ENCODE data around the gene BRMS1L.
A peak's percentile ranks its signal among the peaks of the same experiment; 100 is the strongest.
"Not testable (repeated sequence)": the region's sequence is repeated elsewhere in the genome, so short reads cannot be mapped to it uniquely, and the experiment has no call there.

Gene BRMS1L, protein sequence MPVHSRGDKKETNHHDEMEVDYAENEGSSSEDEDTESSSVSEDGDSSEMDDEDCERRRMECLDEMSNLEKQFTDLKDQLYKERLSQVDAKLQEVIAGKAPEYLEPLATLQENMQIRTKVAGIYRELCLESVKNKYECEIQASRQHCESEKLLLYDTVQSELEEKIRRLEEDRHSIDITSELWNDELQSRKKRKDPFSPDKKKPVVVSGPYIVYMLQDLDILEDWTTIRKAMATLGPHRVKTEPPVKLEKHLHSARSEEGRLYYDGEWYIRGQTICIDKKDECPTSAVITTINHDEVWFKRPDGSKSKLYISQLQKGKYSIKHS

DNA sequence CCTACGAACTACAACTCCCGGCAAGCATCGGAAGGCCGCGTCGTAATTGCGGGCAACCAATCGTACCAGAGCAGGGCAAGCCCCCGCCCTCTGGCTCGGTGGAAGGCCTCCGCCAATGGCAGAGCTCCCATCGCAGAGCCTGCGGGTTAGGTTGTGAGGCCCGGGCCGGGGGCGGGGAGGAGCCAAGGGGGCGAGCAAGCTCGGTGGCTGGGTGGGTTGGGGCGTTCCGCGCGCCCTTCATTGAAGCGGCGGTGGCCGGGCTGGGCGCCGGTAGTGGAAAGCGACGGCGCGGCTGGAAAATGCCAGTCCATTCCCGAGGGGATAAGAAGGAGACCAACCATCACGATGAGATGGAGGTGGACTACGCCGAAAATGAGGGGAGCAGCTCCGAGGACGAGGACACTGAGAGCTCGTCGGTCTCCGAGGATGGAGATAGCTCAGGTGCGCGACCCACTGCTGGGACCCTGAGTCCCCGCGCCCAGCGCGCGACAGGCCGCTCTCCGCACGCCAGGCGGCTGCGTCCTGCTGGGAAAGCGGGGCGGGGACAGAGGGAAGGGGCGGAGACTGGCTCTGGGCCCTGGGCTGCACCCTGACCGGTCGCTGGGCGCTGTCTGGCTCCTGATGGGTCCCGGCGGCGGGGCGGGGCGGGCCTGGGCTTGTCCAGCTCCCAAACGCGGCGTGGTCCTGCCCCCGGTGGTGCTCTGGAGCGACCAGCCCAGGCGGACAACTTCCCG lies at the start of gene BRMS1L:
Gene BRMS1L, plus strand, starts transcription at position 121 of the 734 bp plus-strand sequence. Its CDS starts 179 bp downstream, at position 300.
- peak; percentile 90 for DNase-seq (ENCODE audit: low read depth)

DNA sequence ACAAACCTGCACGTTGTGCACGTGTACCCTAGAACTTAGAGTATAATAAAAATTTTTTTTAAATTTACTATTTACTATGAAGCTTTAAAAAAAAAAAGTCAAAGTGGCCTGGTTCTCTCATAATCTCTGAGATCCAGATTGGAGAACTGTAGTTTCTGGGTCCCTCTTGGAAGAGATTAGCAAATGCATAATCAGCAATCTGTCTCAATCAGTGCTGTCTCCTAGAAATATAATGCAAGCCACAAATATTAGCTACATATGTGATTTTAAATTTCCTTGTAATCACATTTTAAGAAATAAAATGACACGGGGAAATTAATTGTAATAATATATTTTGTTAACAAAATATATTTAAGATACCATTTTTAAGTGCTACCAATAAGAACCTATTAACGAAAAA lies 49.3 kb upstream of the BRMS1L start:
- no peak for DNase-seq (ENCODE audit: low read depth)

DNA sequence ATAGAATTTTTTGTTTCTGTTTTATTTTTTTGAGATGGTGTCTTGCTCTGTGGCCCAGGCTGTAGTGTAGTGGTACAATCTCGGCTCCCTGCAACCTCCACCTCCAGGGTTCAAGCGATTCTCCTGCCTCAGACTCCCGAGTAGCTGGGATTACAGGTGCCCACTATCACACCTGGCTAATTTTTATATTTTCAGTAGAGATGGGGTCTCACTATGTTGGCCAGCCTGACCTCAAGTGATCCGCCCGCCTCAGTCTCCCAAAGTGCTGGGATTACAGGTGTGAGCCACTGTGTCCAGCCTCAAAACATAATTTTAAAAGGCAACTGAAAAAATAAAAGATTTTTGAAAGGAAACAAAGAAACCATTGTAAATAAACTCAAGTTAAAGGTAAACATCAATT lies 48.6 kb upstream of the BRMS1L start:
- not testable (repeated sequence) for DNase-seq (ENCODE audit: low read depth)

DNA sequence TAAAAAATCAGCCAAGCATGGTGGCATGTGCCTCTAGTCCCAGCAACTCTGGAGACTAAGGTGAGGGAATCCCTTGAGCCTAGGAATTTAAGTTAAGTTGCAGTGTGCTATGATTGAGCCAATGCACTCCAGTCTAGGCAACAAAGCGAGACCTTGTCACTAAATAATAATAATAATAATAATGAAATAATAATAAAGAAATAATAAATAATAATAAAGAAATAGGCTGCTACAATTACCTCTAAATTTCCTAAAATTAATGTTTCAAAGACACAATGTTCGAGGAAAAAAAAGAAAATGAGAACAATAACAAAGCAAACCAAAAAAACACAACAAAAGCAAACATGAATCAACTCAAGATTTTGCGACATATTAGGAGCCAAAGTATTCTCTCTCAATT lies 46.8 kb upstream of the BRMS1L start:
- DNase-seq (ENCODE audit: low read depth) = no peak

DNA sequence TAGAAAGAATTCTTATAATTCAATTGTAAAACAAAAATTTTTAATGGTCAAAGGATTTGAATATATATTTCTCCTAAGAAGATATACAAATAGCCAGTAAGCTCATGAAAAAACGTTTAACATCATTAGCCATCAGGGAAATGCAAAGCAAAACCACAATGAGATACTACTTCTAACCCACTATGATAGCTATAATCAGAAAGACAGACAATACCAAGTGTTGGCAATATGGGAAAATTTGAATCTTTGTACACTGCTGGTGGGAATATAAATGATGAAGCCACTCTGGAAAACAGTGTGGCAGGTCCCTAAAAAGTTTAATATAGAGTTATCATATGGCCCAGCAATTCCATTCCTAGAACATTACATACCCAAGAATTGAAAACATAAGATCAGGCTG lies 42.4 kb upstream of the BRMS1L start:
- DNase-seq (ENCODE audit: low read depth) = no peak

DNA sequence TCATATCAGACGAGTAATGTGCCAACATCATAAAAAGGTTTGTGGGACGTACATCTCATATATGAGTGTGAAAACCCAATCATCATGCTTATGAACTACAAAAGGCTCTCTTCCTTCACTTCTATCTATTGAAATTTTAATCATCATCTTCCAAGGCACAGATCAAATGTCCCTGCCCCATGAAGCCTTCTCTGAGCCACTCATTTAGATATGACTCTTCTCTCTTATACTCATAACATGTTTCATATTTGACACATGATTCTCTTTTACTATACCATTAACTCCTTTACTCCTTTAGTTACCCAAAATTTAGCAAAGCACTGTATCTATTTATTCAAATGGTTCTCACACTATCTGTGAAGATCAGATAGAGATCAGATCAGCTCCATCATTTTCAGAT lies 39.3 kb upstream of the BRMS1L start:
- no peak for DNase-seq (ENCODE audit: low read depth)

DNA sequence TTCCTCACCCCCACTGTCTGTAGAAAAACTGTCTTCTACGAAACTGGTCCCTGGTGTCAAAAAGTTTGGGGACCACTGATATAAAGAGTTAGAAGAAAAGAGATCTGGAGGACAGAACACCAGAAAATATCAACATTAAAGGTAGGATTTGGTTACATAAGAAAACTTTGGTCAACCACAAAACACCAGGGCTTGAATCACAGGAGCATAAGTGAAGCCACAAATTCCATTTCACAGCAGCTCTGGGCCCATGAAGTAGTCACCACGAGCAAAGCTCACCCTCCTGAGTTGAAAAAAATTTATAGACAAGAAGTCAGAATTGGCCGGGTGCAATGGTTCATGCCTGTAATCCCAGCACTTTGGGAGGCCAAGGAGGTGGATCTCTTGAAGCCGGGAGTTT lies 36.5 kb upstream of the BRMS1L start:
- DNase-seq (ENCODE audit: low read depth) = no peak

DNA sequence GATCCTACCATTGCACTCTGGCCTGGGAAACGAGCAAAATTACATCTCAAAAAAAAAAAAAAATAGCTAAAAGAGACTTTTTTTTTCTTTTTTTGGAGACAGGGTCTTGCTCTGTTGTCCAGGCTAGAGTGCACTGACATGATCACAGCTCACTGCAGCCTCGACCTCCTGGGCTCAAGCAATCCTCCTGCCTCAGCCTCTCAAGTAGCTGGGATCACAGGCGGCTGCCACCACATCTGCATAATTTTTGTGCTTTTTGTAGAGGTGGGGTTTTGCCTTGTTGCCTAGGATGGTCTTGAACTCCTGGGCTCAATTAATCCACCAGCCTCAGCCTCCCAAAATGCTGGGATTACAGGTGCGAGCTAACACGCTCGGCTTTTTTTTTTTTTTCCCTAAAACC lies 28.3 kb upstream of the BRMS1L start:
- no peak for DNase-seq (ENCODE audit: low read depth)

DNA sequence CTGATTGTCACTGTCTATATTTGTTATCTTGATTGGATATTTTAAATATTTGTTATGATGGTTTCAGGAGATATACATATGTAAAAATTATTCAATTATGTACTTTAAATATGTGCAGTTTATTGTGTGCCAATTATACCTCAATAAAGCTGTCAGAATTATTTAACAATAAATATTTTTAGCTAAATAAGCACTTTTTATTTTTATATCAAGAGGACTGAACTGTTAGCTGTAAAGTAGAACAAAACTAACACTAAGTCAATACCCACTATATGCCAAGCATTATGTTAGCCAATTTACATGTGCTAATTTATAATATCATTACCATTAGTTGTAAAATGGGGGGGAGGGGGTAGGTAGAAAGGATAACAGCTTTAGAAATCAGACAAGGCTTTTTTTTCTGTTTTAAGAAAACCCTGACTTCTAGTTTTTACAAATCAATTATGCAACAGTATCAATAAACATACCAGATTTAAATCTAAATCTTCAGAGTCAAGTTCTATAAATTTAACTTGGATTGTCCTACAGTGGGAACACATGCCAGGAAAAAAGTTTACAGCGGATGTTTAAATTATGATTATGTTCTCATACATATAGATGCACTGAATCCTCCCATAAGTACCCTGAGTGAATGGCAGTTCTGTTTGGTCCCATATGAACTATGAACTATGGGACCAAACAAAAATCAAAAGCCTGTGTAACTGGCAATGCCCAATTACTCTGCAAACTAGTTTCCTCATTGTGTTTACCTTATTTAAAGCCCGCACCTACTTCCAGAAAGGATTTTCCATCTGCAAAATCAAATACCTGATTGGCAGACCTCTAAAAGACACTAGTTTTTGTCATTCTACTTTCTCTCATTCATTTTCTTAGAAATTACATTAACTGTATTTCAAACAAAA lies 19.9 kb upstream of the BRMS1L start:
- no peak for DNase-seq (ENCODE audit: low read depth)

DNA sequence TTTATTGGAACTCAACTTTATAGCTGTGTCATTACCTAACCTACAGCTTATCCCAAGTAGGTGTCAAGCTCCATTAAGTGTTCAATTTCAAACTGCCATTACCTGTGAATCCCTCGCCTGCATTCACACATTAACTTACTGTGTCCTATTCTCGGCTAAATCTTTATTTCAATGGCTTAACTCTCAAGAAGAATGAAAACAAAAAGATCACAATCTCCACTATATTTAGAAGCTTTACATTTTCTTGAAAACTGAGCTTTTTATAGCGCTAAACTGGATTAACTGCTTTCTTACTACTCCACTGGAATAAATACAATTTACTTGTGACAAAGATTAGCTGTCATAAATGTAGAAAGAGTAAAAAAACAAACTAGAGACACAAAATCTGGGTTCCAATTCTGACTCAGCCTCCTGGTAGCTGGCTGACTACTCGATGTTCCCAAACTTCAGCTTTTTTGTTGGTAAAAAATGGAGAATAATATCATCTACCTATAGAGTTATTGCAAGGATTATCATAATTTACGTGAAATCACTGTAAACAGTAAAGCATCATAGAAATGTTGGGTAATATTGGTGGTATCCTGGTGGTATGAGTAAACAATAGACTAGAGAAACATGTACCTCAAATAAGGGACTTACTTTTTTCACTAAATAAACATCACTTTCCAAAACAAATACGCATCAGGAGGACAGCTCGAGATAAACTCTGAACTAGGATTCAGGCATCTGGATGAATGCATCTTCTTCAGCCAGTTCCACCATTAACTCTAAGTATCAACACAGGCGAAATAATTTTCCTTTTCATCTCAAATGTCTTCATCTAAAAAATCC lies 18.8 kb upstream of the BRMS1L start:
- DNase-seq (ENCODE audit: low read depth) = no peak

DNA sequence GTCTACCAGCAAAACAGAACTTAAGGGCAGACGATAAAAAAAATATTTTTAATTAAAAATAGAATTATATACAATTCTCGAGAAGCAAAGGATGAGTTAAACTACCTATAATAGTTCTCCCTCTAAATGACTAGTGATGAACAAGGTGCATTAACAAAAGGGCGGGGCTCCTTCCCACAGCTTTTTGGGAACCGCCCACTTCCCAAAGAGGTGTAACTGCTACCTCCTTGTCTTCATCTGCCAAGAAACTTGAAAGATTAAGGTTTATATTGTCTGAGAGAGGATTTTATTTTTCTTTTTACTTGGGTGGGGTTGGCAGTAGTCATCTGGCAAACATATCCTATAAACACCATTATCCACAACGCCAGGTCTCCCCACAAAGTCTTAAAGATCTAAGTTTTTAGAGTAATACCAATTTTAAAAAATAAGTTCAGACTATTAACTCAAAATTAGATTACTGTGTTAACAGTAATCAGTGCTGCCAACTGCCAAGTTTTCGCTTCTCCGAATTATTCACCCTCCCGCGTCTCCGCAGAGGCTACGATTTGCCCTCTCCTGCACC lies 18.0 kb upstream of the BRMS1L start:
- no peak for DNase-seq (ENCODE audit: low read depth)

DNA sequence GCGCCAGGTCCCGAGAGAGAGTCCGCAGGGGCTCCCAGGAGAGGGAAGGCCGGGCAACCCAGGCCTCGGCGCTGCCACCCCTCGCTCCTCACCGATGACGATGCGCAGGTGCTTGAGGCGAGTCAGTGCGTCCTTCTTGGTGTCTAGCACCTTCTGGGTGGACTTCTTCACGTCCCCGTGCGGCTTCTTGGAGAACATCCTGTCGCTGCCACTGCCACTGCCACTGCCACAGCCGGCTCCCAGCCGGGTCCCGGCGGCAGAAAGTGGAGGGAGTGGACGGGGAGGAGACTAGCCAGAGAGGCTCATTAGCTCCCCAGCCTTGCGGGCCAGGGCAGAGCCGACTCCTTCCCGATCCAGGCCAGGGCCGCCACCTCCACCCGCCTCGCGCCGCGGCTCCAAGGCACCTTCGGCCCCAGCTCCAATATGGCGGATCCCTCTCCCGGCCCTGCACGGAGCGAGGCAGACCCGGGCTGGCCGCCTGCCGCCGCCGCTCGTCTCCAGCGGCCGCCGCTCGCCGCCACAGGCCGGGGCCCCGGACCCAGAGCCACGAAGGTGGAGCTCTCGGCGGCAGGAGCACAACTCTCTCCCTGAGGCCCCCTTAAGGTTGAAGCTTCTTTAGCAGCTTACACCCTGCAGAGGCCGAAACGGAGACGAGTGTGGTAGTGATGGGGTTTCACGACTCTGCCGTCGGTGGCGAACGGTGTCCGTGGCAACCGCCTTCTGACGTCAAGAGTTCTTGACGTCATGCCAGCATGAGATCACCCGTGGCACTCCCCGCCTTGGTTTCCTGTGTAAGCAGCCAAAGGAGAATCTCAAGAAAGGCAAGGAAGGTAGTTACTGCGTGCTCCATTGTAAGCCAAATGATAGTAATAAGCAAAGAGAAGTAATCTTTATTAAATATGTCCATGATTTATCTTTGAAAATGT lies 17.2 kb upstream of the BRMS1L start, which contains the start of gene RALGAPA1:
Gene RALGAPA1, minus strand, starts transcription at position 658 of the 926 bp plus-strand sequence. Its CDS starts 460 bp downstream, at position 198.
- DNase-seq (ENCODE audit: low read depth) = peak; percentile 86

DNA sequence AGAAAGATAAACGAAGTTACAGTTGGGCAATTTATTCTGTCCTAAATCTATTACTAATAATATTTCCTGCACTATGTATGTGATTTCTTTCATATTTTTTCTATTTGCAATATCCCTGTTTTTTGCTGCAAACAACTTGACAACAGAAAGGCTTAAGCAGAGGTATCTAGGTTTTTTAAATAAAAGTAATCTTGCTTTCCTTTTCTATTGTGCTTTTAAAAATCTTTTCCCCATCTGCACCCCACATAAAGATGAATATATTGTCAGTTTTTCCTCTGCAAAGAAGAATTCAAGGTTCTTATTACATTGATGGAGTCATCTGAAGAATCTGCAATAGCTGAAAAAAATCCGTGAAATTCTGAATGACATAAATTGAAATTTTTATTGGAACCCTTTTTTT lies 16.5 kb upstream of the BRMS1L start:
- no peak for DNase-seq (ENCODE audit: low read depth)

DNA sequence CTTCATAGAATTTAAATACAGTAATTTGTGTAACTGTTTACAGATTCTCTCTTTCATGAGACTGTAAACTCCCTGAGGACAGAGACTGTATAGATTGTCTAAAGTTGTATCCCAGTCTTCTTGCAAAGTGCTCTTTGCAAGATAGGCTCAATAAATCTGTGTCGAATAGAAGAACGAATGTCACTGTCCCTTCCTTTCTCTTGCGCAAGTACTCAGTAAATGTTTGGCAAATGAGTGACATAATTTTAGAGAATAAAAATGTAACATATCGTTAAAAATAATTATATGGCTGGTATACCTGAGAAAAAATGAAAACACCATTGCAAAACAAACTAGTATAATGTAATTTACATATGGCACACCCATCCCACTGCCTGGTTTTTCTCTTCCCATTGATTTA lies 15.2 kb upstream of the BRMS1L start:
- DNase-seq (ENCODE audit: low read depth) = no peak

DNA sequence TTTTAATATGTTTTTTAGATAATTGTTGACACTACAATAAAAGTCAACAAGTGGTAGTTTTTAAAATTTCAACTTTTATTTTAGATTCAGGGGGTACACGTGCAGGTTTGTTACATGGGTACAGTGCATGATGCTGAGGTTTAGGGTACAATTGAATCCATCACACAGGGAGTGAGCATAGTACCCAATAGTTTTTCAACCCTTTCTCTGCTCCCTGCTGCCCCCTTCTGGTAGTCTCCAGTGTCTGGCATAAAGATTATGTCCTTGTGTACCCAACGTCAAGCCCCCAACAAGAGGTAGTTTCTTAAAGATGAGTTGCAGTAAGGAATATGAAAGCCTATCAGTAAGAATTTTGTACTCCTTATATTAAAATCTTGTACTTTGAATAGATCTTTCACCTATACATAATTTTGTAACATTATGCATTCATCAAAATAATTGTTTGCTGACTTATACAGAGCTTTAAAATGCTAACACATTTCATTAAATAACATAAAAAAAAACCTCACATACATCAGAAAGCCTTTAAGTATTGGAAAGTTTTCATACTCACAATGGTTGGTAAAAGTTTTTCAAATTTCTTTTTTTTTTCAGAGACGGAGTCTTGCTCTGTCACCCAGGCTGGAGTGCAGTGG lies 11.7 kb upstream of the BRMS1L start:
- no peak for DNase-seq (ENCODE audit: low read depth)

DNA sequence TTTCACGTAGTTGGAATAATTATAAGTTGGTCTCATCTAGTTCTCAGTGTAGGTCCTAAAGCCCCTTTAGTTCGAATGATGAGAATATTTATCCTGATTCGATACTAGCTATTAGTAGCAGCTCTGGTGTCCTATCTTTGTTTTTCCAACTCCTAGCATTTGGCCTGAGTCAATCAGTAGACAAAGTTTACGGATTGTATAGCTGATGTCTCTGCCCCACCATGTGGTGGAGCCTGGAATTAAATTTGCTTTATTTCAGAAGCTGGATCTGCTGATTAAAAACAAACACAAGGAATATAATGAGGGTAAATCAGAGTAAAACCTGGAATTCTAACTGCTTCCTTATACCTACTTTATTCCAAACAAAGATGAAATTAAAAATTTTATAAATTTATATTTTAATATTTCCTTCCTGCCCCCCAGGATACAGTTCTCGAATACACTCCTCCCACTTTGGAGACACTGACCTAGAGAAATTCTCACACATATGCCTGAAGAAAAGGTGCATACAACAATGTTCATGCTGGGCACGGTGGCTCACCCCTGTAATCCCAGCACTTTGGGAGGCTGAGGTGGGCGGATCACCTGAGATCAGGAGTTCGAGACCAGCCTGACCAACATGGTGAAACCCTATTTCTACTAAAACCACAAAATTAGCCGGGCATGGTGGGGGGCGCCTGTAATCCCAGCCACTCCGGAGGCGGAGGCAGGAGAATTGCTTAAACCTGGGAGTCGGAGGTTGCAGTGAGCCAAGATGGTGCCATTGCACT lies 7.6 kb upstream of the BRMS1L start:
- DNase-seq (ENCODE audit: low read depth) = no peak

DNA sequence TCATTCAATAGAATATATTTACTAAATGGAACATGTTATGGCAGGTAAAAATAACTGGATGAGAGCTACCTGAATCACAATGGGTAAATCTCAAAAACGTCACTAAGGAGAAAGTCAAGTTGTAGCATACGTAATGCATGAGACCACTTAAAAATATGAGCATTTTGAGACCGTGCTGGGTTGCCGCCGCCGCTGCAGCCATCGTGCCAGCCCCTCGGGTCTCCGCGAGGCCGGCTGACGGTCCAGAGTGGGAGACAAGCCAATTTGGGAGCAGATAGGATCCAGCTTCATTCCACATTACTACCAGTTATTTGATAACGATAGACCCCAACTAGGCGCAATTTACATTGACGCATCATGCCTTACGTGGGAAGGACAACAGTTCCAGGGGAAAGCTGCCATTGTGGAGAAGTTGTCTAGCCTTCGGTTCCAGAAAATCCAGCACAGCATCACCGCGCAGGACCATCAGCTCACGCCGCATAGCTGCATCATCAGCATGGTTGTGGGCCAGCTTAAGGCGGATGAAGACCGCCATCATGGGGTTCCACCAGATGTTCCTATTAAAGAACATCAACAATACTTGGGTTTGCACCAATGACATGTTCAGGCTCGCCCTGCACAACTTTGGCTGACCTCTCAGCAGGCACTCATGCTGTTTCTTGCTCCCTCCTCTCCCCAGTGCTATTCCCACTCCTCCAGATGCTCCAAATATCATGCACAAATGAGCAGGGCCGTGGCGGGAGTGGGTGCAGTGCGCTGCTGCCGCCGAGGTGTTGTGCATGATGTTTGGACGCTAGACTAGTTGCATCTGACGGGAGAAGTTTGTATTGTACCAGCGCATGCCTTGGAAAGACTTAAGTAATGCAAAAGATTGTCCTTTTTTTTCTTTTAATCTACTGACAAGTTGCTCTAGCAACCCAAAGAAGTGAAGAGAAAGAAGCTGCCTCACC lies 6.3 kb upstream of the BRMS1L start:
- no peak for DNase-seq (ENCODE audit: low read depth)
